Osteocyte (in vitro differentiated cells): Measurements from ENCODE around the gene PUM1. TPM values are rescaled to one million over a fixed set of nuclear protein-coding genes. Genes with fewer than 3 reads are reported as not detected.

Experiments used
- DNase-seq: peaks from one replicate; pipeline ENCODE4 v3.0.0; 2021; ENCODE audit warnings: mixed read lengths; ENCODE audit not compliant: unreplicated experiment; ENCODE audit errors: extremely low spot score
- H3K27ac Mint-ChIP-seq: one replicate; pipeline ENCODE4 v1.8.0; 2021; ENCODE audit warnings: mild to moderate bottlenecking, mixed read lengths; ENCODE audit not compliant: unreplicated experiment
- H3K27me3 Mint-ChIP-seq: one replicate; pipeline ENCODE4 v1.8.0; 2021; ENCODE audit warnings: mixed read lengths; ENCODE audit not compliant: unreplicated experiment
- H3K36me3 Mint-ChIP-seq: one replicate; pipeline ENCODE4 v1.8.0; 2021; ENCODE audit warnings: mixed read lengths; ENCODE audit not compliant: unreplicated experiment
- H3K4me1 Mint-ChIP-seq: one replicate; pipeline ENCODE4 v1.8.0; 2021; ENCODE audit warnings: mixed read lengths; ENCODE audit not compliant: unreplicated experiment
- H3K4me3 Mint-ChIP-seq: one replicate; pipeline ENCODE4 v1.8.0; 2021; ENCODE audit warnings: mild to moderate bottlenecking, moderate library complexity, mixed read lengths; ENCODE audit not compliant: unreplicated experiment
- H3K9me3 Mint-ChIP-seq: one replicate; pipeline ENCODE4 v1.8.0; 2021; ENCODE audit warnings: mixed read lengths; ENCODE audit not compliant: unreplicated experiment
- total RNA-seq: library from RNA; stranded (reverse); gene quantifications from 2 replicates; pipeline ENCODE4 v1.2.1, GENCODE V29; 2021
- TF ChIP-seq, protein P1 (sequence below): fragments of 200-600 bp; sonication (generic); IDR thresholded peaks from 2 replicates; pipeline ENCODE4 v1.5.0; 2021; ENCODE audit warnings: antibody characterized with exemption, mild to moderate bottlenecking, moderate library complexity

Gene PUM1
- total RNA-seq, 1 donor from 2014 or later = 145 TPM

DNA sequence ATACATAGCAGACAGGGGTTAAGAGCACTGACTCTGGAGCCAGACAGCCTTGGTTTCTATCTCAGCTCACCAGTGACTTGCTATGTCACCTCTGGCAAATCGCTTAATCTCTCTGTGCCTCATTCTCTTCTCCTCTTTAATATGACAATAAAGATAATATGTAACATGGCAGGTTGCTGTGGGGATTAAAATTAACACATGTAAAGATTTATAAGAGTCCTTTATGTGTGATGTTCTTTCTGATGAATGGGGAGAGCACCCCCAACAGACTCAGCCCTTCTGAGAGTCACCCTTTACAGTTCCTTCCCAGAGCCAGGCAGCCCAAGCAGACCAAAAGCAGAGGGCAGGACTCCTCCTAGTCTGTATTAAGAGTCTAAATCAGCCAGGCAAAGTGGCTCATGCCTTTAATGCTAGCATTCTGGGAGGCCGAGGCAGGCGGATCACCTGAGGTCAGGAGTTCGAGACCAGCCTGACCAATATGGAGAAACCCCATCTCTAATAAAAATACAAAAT lies 80.5 kb downstream of the PUM1 start:
- Mint-ChIP-seq H3K4me1 (peaks cover 61% of the 10 kb centered on the region), H3K9me3 (no peaks in the 10 kb centered on the region), H3K4me3 (no peak overlapping the region), H3K27ac (no peak overlapping the region), H3K27me3 (no peaks in the 10 kb centered on the region), H3K36me3 (peaks cover 30% of the 10 kb centered on the region)
- DNase-seq = no peak
- TF ChIP-seq, protein P1, sequence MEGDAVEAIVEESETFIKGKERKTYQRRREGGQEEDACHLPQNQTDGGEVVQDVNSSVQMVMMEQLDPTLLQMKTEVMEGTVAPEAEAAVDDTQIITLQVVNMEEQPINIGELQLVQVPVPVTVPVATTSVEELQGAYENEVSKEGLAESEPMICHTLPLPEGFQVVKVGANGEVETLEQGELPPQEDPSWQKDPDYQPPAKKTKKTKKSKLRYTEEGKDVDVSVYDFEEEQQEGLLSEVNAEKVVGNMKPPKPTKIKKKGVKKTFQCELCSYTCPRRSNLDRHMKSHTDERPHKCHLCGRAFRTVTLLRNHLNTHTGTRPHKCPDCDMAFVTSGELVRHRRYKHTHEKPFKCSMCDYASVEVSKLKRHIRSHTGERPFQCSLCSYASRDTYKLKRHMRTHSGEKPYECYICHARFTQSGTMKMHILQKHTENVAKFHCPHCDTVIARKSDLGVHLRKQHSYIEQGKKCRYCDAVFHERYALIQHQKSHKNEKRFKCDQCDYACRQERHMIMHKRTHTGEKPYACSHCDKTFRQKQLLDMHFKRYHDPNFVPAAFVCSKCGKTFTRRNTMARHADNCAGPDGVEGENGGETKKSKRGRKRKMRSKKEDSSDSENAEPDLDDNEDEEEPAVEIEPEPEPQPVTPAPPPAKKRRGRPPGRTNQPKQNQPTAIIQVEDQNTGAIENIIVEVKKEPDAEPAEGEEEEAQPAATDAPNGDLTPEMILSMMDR = no peak

DNA sequence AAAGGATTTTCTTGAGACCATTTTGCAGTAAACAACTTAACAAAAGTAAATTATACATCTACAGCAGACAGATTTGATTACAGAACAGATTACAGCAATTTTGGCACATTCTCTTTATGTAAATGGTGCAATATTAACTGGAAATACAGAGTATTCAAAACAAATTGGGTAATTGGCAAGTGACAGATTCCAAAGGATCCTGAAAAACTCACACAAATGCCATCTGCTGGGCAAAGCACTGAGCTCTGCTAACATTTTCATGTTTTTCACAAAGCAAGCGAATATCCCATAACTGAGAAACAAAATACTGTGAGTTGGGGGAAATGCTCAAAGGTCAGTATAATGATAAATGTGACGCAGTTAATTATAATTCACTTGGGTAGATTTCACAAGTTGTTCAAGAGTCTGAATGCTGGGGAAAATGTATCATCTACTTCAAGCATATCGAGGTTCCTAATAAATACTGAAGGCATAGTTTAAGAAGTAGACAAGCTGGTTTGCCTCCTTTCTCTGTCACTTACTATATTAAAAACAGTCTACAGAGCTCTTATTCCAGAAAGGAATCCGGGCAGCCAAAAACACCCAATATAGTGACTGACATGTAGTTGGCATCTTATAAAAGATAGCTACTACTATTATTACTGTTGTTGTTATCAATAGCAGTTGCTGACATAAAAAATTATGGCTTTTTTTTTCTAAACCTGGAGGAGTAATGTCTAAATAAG lies 81.2 kb downstream of the PUM1 start:
- TF ChIP-seq, protein P1 = no peak
- DNase-seq = no peak
- Mint-ChIP-seq H3K27me3 (no peaks in the 10 kb centered on the region), H3K9me3 (no peaks in the 10 kb centered on the region), H3K4me3 (no peak overlapping the region), H3K4me1 (peaks cover 56% of the 10 kb centered on the region), H3K36me3 (peaks cover 31% of the 10 kb centered on the region), H3K27ac (no peak overlapping the region)

DNA sequence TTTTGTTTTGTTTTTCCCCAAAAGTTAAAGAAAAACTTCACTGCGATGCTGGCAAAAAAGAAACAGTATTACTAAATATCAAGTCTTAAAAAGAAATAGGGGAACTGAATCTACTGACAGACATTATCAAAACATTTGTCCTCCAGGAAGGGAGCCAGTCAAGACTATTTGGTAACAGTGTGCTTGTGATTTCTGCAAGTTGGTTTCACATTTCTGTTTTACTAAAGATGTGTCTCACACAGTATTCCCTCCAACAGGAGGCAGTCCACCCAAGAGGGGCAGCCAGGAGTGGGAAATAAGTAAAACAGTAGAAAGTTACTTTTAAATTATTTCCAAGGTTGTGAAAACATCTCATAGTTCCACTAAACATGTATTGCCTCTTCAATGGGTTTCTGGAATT lies 82.6 kb downstream of the PUM1 start:
- TF ChIP-seq, protein P1 = peak; percentile 35
- Mint-ChIP-seq H3K27ac (peak overlapping the region; percentile 54), H3K36me3 (peaks cover 37% of the 10 kb centered on the region), H3K27me3 (no peaks in the 10 kb centered on the region), H3K4me3 (no peak overlapping the region), H3K4me1 (peaks cover 50% of the 10 kb centered on the region), H3K9me3 (no peaks in the 10 kb centered on the region)
- DNase-seq = no peak

DNA sequence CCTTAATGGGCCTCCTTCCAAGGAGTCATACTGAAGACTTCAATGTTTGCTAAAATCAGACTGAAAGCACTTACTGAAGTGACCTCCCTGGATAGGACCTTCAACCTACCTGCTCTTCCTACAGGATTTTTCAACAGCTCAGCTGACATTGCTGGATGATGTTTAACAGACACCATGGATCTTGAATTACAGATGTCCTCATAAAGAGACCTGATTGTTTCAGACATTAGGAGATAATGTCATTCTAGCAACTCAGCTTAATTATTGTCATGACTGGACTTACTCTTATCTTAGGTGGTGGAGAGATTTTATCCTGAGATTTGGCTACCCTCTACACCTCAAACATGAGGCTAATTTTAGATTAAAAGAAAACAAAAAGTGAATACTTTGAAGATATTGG lies 83.1 kb downstream of the PUM1 start:
- H3K27ac Mint-ChIP-seq = peak overlapping the region; percentile 54
- H3K36me3 Mint-ChIP-seq = peaks cover 40% of the 10 kb centered on the region

DNA sequence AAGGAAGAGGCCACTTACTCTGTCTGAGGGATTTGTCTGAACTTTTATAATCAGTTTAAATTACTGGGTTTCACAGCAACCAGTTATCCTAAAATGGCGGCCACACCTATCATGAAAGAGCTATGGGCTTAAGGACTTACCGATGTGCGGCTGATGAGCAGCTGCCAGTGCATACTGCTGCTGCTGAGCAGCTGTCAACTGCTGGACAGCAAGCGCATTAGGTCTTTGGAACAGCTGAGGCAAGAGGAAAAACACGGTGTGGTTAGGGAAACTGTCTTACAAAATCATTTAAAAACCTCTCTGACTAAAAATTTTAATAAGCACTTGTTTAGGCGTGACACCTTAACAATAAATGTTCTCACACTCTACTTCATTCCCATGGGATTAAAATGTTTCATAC lies 84.3 kb downstream of the PUM1 start:
- peaks cover 58% of the 10 kb centered on the region for H3K4me1 Mint-ChIP-seq
- no peaks in the 10 kb centered on the region for H3K9me3 Mint-ChIP-seq
- no peaks in the 10 kb centered on the region for H3K27me3 Mint-ChIP-seq
- H3K27ac Mint-ChIP-seq = no peak overlapping the region
- no peak for DNase-seq
- TF ChIP-seq, protein P1 = no peak
- peaks cover 46% of the 10 kb centered on the region for H3K36me3 Mint-ChIP-seq
- H3K4me3 Mint-ChIP-seq = no peak overlapping the region

More for the DNA sequence above, 83.1 kb downstream of the PUM1 start:
- Mint-ChIP-seq H3K4me1 (peaks cover 54% of the 10 kb centered on the region), H3K27me3 (no peaks in the 10 kb centered on the region), H3K4me3 (no peak overlapping the region), H3K9me3 (no peaks in the 10 kb centered on the region)
- TF ChIP-seq, protein P1 = no peak
- DNase-seq = no peak
